ENCODE results near the gene FOXE1.

Gene FOXE1

GRCh38 chr9:97819735-97820134 lies 33.3 kb upstream of the FOXE1 start:
- no peaks in the 10 kb centered on the region for H3K27me3 ChIP-seq
- no peak for TF ChIP-seq CTCF (IDR thresholded peaks at IDR 0.05)
- H3K4me1 ChIP-seq = no peaks in the 10 kb centered on the region
- H3K36me3 ChIP-seq = no peaks in the 10 kb centered on the region
- no peaks in the 10 kb centered on the region for H3K9me3 ChIP-seq
- DNase-seq = no peak
- no peak overlapping the region for H3K4me3 ChIP-seq
- intact Hi-C loops (cut with DNase I; ENCODE audit: low total_unique reads) = no loop called here
- H3K27ac ChIP-seq = no peak overlapping the region

DNA sequence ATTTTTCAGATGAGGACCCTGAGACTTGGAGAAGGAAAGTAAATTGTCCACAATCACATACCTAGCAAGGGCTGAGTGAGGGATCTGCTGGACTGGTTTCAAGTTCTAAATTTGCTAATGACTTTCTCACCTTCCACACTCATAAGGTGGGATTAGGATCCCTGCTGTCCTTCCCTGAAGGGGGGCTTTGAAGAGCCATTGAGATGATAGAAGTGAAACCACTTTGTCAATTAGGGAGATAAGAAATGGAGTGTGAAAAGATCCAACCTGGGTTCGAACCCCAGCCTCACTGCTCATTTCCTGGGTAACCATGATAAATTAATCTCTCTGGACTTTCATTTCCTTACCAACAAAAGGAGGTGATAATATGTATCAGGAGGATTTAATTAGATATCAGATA lies 32.7 kb upstream of the FOXE1 start:
- intact Hi-C loops (cut with DNase I; ENCODE audit: low total_unique reads) = no loop called here
- DNase-seq = no peak
- Histone ChIP-seq H3K27me3 (no peaks in the 10 kb centered on the region), H3K27ac (no peak overlapping the region), H3K36me3 (no peaks in the 10 kb centered on the region), H3K4me3 (no peak overlapping the region), H3K9me3 (no peaks in the 10 kb centered on the region), H3K4me1 (no peaks in the 10 kb centered on the region)
- TF ChIP-seq CTCF (IDR thresholded peaks at IDR 0.05) = no peak

GRCh38 chr9:97830884-97831829 lies 21.9 kb upstream of the FOXE1 start:
- H3K27me3 ChIP-seq = peaks cover 0 to 11% of the 10 kb centered on the region in 2 donors
- DNase-seq = no peak
- no peak overlapping the region for H3K4me3 ChIP-seq
- no peaks in the 10 kb centered on the region for H3K4me1 ChIP-seq
- TF ChIP-seq CTCF (IDR thresholded peaks at IDR 0.05) = no peak
- intact Hi-C loops (cut with DNase I; ENCODE audit: low total_unique reads) = no loop called here
- H3K27ac ChIP-seq = no peak overlapping the region
- no peaks in the 10 kb centered on the region for H3K9me3 ChIP-seq
- no peaks in the 10 kb centered on the region for H3K36me3 ChIP-seq

DNA sequence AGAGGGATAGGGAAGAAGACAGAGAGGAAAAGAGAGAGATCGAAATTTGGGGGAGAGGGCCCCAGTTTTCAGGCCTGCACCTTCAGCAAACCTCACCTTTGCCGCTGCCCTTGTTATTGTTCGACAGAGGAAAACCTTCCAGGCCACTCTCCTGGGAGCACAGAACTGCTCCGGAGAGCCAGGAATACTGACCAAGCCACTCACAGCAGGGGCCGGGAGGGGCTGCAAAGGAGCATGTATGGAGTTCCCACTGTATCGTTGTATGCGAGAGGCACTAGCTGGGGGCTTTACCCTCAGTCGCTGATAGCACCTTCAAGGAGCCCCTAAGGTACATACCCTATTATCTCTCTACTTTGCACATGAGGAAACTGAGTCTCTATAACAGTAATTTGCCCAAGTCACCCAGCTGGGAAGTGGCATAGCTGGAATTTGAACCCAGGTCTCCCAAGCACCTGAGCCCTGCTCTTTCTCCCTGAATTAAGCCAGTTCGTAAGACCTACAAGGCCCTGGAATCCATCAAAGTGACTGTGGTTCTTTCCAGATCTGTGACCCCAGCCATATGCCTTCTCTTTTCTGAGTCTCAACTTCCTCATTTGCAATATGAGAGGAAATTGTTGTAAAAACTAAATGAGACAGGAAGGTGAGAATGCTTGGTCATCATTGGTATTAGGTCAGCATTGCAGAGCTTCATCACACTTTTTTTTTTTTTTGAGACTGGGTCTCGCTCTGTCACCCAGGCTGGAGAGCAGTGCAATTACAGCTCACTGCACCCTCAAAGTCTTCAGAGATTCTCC lies 21.0 kb upstream of the FOXE1 start:
- no peaks in the 10 kb centered on the region for H3K9me3 ChIP-seq
- no peaks in the 10 kb centered on the region for H3K4me1 ChIP-seq
- no peak for DNase-seq
- H3K36me3 ChIP-seq = no peaks in the 10 kb centered on the region
- H3K27ac ChIP-seq = no peak overlapping the region
- intact Hi-C loops (cut with DNase I; ENCODE audit: low total_unique reads) = no loop called here
- no peak for TF ChIP-seq CTCF (IDR thresholded peaks at IDR 0.05)
- H3K4me3 ChIP-seq = no peak overlapping the region
- peaks cover 0 to 11% of the 10 kb centered on the region in 2 donors for H3K27me3 ChIP-seq

GRCh38 chr9:97840521-97840920 lies 12.5 kb upstream of the FOXE1 start:
- intact Hi-C loops (cut with DNase I; ENCODE audit: low total_unique reads) = no loop called here
- no peaks in the 10 kb centered on the region for H3K4me1 ChIP-seq
- TF ChIP-seq CTCF (IDR thresholded peaks at IDR 0.05) = no peak
- H3K4me3 ChIP-seq = no peak overlapping the region
- H3K36me3 ChIP-seq = no peaks in the 10 kb centered on the region
- no peak for DNase-seq
- no peaks in the 10 kb centered on the region for H3K9me3 ChIP-seq
- peaks cover 0 to 19% of the 10 kb centered on the region in 2 donors for H3K27me3 ChIP-seq
- H3K27ac ChIP-seq = no peak overlapping the region

Measured in tibial artery (tissue), 4 donors.